ENCODE results near the gene FASTKD1. TPM values are rescaled to one million over a fixed set of nuclear protein-coding genes. Genes with fewer than 3 reads are reported as not detected.
"Not testable (repeated sequence)": the region's sequence is repeated elsewhere in the genome, so short reads cannot be mapped to it uniquely, and the experiment has no call there.

FASTKD1 gene
- total RNA-seq, 4 donors from 2014 or later, result 8.3 to 15.4 (median 11.0) TPM

DNA sequence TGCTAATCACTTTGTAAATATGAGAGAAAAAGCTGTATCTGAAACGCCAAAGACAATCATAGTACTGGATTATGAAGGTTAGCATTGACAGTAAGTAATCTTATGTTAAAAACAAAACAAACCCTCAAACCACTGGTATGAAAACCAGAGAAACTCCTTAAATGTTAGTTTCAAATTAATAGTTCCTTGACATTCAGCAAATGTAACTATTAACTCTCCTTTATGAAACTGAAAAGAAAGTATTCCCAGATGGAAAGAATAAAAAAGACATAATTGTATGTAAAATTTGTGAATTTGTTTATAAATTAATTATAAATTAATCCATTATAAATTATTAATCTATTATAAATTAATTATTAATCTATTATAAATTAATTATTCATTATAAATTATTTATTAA lies 12.3 kb downstream of the FASTKD1 start:
- Histone ChIP-seq H3K4me1 (no peaks in the 10 kb centered on the region), H3K27ac (replicated peaks in 1 of 4) (no peak overlapping the region), H3K4me3 (no peak overlapping the region), H3K36me3 (peaks cover 7 to 47% (median 18%) of the 10 kb centered on the region in 4 donors), H3K27me3 (no peaks in the 10 kb centered on the region), H3K9me3 (no peaks in the 10 kb centered on the region)
- TF ChIP-seq POLR2AphosphoS5 (IDR thresholded peaks at IDR 0.05), result no peak
- TF ChIP-seq, protein P1, sequence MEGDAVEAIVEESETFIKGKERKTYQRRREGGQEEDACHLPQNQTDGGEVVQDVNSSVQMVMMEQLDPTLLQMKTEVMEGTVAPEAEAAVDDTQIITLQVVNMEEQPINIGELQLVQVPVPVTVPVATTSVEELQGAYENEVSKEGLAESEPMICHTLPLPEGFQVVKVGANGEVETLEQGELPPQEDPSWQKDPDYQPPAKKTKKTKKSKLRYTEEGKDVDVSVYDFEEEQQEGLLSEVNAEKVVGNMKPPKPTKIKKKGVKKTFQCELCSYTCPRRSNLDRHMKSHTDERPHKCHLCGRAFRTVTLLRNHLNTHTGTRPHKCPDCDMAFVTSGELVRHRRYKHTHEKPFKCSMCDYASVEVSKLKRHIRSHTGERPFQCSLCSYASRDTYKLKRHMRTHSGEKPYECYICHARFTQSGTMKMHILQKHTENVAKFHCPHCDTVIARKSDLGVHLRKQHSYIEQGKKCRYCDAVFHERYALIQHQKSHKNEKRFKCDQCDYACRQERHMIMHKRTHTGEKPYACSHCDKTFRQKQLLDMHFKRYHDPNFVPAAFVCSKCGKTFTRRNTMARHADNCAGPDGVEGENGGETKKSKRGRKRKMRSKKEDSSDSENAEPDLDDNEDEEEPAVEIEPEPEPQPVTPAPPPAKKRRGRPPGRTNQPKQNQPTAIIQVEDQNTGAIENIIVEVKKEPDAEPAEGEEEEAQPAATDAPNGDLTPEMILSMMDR (IDR thresholded peaks at IDR 0.05), result no peak
- TF ChIP-seq POLR2A (IDR thresholded peaks at IDR 0.05; ENCODE audit: low read depth), result no peak
- TF ChIP-seq EP300 (IDR thresholded peaks at IDR 0.05), result no peak
- DNase-seq (ENCODE audit: extremely low spot score), result no peak
- 94% methylated on average over 1 of the region's 1 CpG for WGBS
- intact Hi-C loops (cut with DNase I), result no loop called here

DNA sequence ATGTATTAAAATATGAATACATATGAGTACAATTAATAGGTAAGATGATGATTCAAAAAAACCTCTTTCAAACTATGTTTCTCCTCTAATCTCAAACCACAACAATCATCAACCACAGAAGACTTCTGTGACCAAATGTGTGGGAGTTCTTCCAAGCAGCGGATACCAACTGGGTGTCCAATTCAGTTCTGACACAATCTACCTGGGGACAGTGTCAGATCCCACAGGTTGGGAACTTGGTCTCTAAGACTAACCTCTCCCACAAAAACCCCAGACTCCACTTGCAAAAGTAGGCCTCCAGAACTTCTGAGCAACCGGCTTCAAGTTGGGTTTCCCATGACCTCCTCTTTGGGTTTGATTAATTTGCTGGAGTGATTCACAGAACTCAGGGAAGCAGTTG lies 26.9 kb downstream of the FASTKD1 start:
- H3K4me3 ChIP-seq, result no peak overlapping the region
- H3K36me3 ChIP-seq, result peaks cover 13 to 59% (median 32%) of the 10 kb centered on the region in 4 donors
- H3K27me3 ChIP-seq, result no peaks in the 10 kb centered on the region
- intact Hi-C loops (cut with DNase I), result no loop called here
- DNase-seq (ENCODE audit: extremely low spot score), result no peak
- no peak overlapping the region for H3K27ac ChIP-seq (replicated peaks in 1 of 4)
- no peaks in the 10 kb centered on the region for H3K9me3 ChIP-seq
- no peaks in the 10 kb centered on the region for H3K4me1 ChIP-seq
- 94% methylated on average over 2 of the region's 2 CpGs for WGBS
- TF ChIP-seq POLR2A (IDR thresholded peaks at IDR 0.05; ENCODE audit: low read depth), result no peak
- TF ChIP-seq EP300 (IDR thresholded peaks at IDR 0.05), result no peak
- TF ChIP-seq POLR2AphosphoS5 (IDR thresholded peaks at IDR 0.05), result no peak
- TF ChIP-seq, protein P1 (IDR thresholded peaks at IDR 0.05), result no peak

DNA sequence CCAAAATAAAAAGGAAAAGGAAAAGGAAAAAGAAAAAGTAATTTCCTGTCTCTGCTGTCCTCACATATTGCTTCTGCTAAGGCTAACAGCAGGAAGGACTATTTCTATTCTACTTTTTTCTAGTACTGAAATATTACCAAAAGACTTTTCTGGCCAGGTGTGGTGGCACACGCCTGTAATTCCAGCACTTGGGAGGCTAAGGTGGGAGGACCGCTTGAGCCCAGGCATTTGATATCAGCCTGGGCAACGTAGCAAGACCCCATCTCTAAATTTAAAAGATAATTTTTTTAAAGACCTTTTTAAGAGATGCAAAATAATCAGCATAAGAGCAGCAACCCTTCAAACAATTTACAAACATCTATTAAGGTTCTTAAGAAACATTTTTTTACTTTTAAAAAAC lies 31.2 kb downstream of the FASTKD1 start:
- Histone ChIP-seq H3K27ac (replicated peaks in 1 of 4) (no peak overlapping the region), H3K4me1 (no peaks in the 10 kb centered on the region), H3K36me3 (peaks cover 8 to 57% (median 29%) of the 10 kb centered on the region in 4 donors), H3K9me3 (no peaks in the 10 kb centered on the region), H3K27me3 (no peaks in the 10 kb centered on the region), H3K4me3 (no peak overlapping the region)
- 94% methylated on average over 3 of the region's 3 CpGs for WGBS
- DNase-seq (ENCODE audit: extremely low spot score), result no peak
- TF ChIP-seq POLR2AphosphoS5 (IDR thresholded peaks at IDR 0.05) (no peak), POLR2A (IDR thresholded peaks at IDR 0.05; ENCODE audit: low read depth) (no peak), EP300 (IDR thresholded peaks at IDR 0.05) (no peak)
- TF ChIP-seq, protein P1 (IDR thresholded peaks at IDR 0.05), result no peak
- intact Hi-C loops (cut with DNase I), result no loop called here

DNA sequence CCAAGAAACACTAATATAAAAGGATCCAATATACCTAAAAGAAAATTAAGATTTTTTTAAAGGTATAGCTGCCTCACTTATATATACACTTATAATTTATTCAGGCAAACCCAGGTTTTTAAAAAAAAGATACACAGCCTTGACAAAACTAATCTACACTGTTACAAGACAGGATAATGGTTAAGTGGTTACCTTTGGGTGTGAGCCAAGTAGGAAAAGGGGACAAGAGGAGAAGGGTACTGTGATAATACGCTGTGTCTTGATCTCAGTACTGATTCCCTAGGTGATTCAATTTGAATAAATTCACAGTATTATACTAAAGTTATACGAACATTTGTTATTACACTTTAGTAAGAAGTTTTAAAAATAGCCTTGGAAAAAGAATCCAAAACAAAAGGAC lies 33.5 kb downstream of the FASTKD1 start:
- Histone ChIP-seq H3K4me3 (no peak overlapping the region), H3K27me3 (no peaks in the 10 kb centered on the region), H3K4me1 (no peaks in the 10 kb centered on the region), H3K36me3 (peaks cover 8 to 56% (median 34%) of the 10 kb centered on the region in 4 donors), H3K9me3 (no peaks in the 10 kb centered on the region), H3K27ac (replicated peaks in 1 of 4) (no peak overlapping the region)
- no peak for DNase-seq (ENCODE audit: extremely low spot score)
- intact Hi-C loops (cut with DNase I), result no loop called here
- TF ChIP-seq POLR2AphosphoS5 (IDR thresholded peaks at IDR 0.05) (no peak), EP300 (IDR thresholded peaks at IDR 0.05) (no peak), POLR2A (IDR thresholded peaks at IDR 0.05; ENCODE audit: low read depth) (no peak)
- TF ChIP-seq, protein P1 (IDR thresholded peaks at IDR 0.05), result no peak
- 84% methylated on average over 2 of the region's 2 CpGs for WGBS

DNA sequence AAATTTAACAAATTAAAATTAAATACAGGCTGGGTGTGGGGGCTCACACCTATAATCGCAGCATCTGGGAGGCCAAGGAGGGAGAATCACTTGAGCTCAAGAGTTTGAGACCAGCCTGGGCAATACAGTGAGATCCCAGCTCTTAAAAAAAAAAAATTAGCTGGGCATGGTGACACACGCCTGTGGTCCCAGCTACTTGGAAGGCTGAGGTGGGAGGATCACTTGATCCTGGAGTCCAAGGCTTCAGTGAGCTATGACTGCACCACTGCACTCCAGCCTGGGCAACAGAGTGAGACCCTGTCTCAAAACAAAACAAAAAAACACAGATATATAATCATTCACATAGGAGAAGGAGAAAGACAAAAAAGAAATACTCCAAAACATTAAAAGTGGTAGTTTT lies 34.2 kb downstream of the FASTKD1 start:
- DNase-seq (ENCODE audit: extremely low spot score); H3K27ac ChIP-seq (replicated peaks in 1 of 4); H3K27me3 ChIP-seq; intact Hi-C loops (cut with DNase I); H3K9me3 ChIP-seq; H3K4me3 ChIP-seq; H3K4me1 ChIP-seq: not testable (repeated sequence)
- WGBS, result 96% methylated on average over 2 of the region's 2 CpGs
- peaks cover 11 to 61% (median 33%) of the 10 kb centered on the region in 4 donors for H3K36me3 ChIP-seq
